WERI-Rb-1 (cell line): ENCODE measurements around the gene OR10J5.

Experiments used
- DNase-seq: peaks from one replicate; pipeline ENCODE4 v3.0.0-alpha.2; 2020
- H3K27ac ChIP-seq: fragments of 250-450 bp; sonication (Bioruptor Pico); 2 replicates; pipeline ENCODE4 v1.5.1; 2020; ENCODE audit warnings: mild to moderate bottlenecking, moderate library complexity
- H3K27me3 ChIP-seq: fragments of 250-450 bp; sonication (Bioruptor Pico); 2 replicates; pipeline ENCODE4 v1.5.1; 2021; ENCODE audit warnings: mild to moderate bottlenecking, low read depth, moderate library complexity; ENCODE audit not compliant: insufficient read depth, severe bottlenecking
- H3K36me3 ChIP-seq: fragments of 250-450 bp; sonication (Bioruptor Pico); 2 replicates; pipeline ENCODE4 v1.5.1; 2020; ENCODE audit warnings: mild to moderate bottlenecking, moderate library complexity
- H3K4me3 ChIP-seq: 2 replicates; pipeline ENCODE4 v1.5.1; 2011; ENCODE audit warnings: low read depth, mild to moderate bottlenecking, control low read depth, low read length
- H3K9me3 ChIP-seq: fragments of 250-450 bp; sonication (Bioruptor Pico); 2 replicates; pipeline ENCODE4 v1.5.1; 2021; ENCODE audit warnings: mild to moderate bottlenecking, moderate library complexity; ENCODE audit not compliant: severe bottlenecking
- CTCF ChIP-seq: IDR thresholded peaks from 2 replicates; pipeline ENCODE4 v1.5.1; 2011; ENCODE audit warnings: low read depth, mild to moderate bottlenecking, control low read depth, inconsistent platforms, low read length

The OR10J5 gene

GRCh38 chr1:159535907-159536306, at the start of gene OR10J5:
Gene OR10J5 (minus strand): TSS chr1:159536007. CDS start chr1:159536007, 0 bp downstream.
- Histone ChIP-seq H3K27me3 (peaks cover 62% of the 10 kb centered on the region), H3K36me3 (no peaks in the 10 kb centered on the region), H3K27ac (no peak within 1 kb of the TSS), H3K4me3 (no peak within 1 kb of the TSS), H3K9me3 (no peaks in the 10 kb centered on the region)
- no peak for DNase-seq
- no peak for TF ChIP-seq CTCF

GRCh38 chr1:159584536-159584935, 48.7 kb upstream of the OR10J5 start:
- H3K27ac ChIP-seq = no peak overlapping the region
- H3K36me3 ChIP-seq = no peaks in the 10 kb centered on the region
- DNase-seq = no peak
- no peaks in the 10 kb centered on the region for H3K9me3 ChIP-seq
- H3K27me3 ChIP-seq = peaks cover 67% of the 10 kb centered on the region
- TF ChIP-seq CTCF = no peak
- H3K4me3 ChIP-seq = no peak overlapping the region

- Histone ChIP-seq H3K27ac (no peak overlapping the region), H3K36me3 (no peaks in the 10 kb centered on the region), H3K4me3 (no peak overlapping the region), H3K9me3 (no peaks in the 10 kb centered on the region), H3K27me3 (peaks cover 68% of the 10 kb centered on the region)
- DNase-seq = no peak
- no peak for TF ChIP-seq CTCF
Measured at GRCh38 chr1:159581422-159581821, 45.6 kb upstream of the OR10J5 start.

- Histone ChIP-seq H3K27me3 (peaks cover 72% of the 10 kb centered on the region), H3K27ac (no peak overlapping the region), H3K4me3 (no peak overlapping the region), H3K36me3 (no peaks in the 10 kb centered on the region), H3K9me3 (no peaks in the 10 kb centered on the region)
- no peak for TF ChIP-seq CTCF
- no peak for DNase-seq
Measured at GRCh38 chr1:159580340-159580739, 44.5 kb upstream of the OR10J5 start.

- Histone ChIP-seq H3K4me3 (no peak overlapping the region), H3K9me3 (no peaks in the 10 kb centered on the region), H3K27me3 (peaks cover 78% of the 10 kb centered on the region), H3K27ac (no peak overlapping the region), H3K36me3 (no peaks in the 10 kb centered on the region)
- no peak for DNase-seq
- TF ChIP-seq CTCF = no peak
Measured at GRCh38 chr1:159577446-159577845, 41.6 kb upstream of the OR10J5 start.

GRCh38 chr1:159562680-159563079, 26.9 kb upstream of the OR10J5 start:
- no peaks in the 10 kb centered on the region for H3K9me3 ChIP-seq
- no peaks in the 10 kb centered on the region for H3K36me3 ChIP-seq
- H3K27me3 ChIP-seq = peaks cover 71% of the 10 kb centered on the region
- no peak for DNase-seq
- H3K4me3 ChIP-seq = no peak overlapping the region
- no peak overlapping the region for H3K27ac ChIP-seq
- no peak for TF ChIP-seq CTCF
